ENCODE measurements around the gene AIDA.

- TF ChIP-seq, protein P1, sequence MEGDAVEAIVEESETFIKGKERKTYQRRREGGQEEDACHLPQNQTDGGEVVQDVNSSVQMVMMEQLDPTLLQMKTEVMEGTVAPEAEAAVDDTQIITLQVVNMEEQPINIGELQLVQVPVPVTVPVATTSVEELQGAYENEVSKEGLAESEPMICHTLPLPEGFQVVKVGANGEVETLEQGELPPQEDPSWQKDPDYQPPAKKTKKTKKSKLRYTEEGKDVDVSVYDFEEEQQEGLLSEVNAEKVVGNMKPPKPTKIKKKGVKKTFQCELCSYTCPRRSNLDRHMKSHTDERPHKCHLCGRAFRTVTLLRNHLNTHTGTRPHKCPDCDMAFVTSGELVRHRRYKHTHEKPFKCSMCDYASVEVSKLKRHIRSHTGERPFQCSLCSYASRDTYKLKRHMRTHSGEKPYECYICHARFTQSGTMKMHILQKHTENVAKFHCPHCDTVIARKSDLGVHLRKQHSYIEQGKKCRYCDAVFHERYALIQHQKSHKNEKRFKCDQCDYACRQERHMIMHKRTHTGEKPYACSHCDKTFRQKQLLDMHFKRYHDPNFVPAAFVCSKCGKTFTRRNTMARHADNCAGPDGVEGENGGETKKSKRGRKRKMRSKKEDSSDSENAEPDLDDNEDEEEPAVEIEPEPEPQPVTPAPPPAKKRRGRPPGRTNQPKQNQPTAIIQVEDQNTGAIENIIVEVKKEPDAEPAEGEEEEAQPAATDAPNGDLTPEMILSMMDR (conservative IDR thresholded peaks at IDR 0.05; ENCODE audit: low read depth, low read length): no peak
- TF ChIP-seq EZH2 (IDR thresholded peaks at IDR 0.05; ENCODE audit: low read length, unreplicated experiment) (no peak), EZH2phosphoT487 (IDR thresholded peaks at IDR 0.05; ENCODE audit: borderline replicate concordance, low read length) (no peak)
These were observed 39.0 kb upstream of the AIDA start for GRCh38 chr1:222751255-222751654.
